OCI-LY7 (cell line): Measurements from ENCODE around the gene CTNNBL1. TPM values are rescaled to one million over a fixed set of nuclear protein-coding genes. Genes with fewer than 3 reads are reported as not detected.
A peak's percentile ranks its signal among the peaks of the same experiment; 100 is the strongest.

Experiments used
- BruUV-seq: library from RNA; stranded (reverse); fragments of 400-500 nt; replicated peaks from 2 replicates; lab custom pipeline; 2021; lab: Mats Ljungman, UMichigan
- CTCF ChIA-PET: fragments of 300-600 bp; sonication (Branson Sonifier 250); formaldehyde crosslinking; loops from one replicate; lab custom pipeline; 2022; ENCODE audit warnings: antibody characterized with exemption; ENCODE audit not compliant: unreplicated experiment; lab: Charles Lee
- POLR2A ChIA-PET: fragments of 300-600 bp; sonication (Branson Sonifier 250); formaldehyde crosslinking; loops from one replicate; lab custom pipeline; 2022; ENCODE audit warnings: antibody characterized with exemption; lab: Charles Lee
- DNase-seq: peaks from one replicate; pipeline ENCODE4 v3.0.0-alpha.2; 2015; ENCODE audit warnings: low spot score
- H2AFZ ChIP-seq: fragments of 200-600 bp; sonication (generic), shearing (Covaris generic); 2 replicates; pipeline ENCODE4 v1.6.1; 2014; ENCODE audit warnings: mild to moderate bottlenecking, antibody characterized with exemption, low read length, moderate library complexity
- H3K27ac ChIP-seq: fragments of 200-600 bp; sonication (generic); 2 replicates; pipeline ENCODE4 v1.5.1; 2014; ENCODE audit warnings: mixed run types, low read depth, mild to moderate bottlenecking, moderate library complexity, low read length, inconsistent platforms; ENCODE audit not compliant: poor library complexity, severe bottlenecking
- H3K36me3 ChIP-seq: fragments of 200-600 bp; sonication (generic); 2 replicates; pipeline ENCODE4 v1.6.1; 2014; ENCODE audit warnings: mild to moderate bottlenecking, antibody characterized with exemption, low read length, moderate library complexity, mixed read lengths; ENCODE audit not compliant: insufficient read depth
- H3K4me1 ChIP-seq: fragments of 200-600 bp; sonication (generic); 2 replicates; pipeline ENCODE4 v1.5.1; 2014; ENCODE audit warnings: mild to moderate bottlenecking, low read length; ENCODE audit not compliant: insufficient read depth, poor library complexity, severe bottlenecking
- H3K4me2 ChIP-seq: fragments of 200-600 bp; sonication (generic); 2 replicates; pipeline ENCODE4 v1.6.1; 2014; ENCODE audit warnings: mild to moderate bottlenecking, low read length
- H3K4me3 ChIP-seq: fragments of 200-600 bp; sonication (generic); 2 replicates; pipeline ENCODE4 v1.5.1; 2014; ENCODE audit warnings: mild to moderate bottlenecking, low read depth, low read length; ENCODE audit not compliant: poor library complexity, severe bottlenecking
- H3K79me2 ChIP-seq: fragments of 200-600 bp; sonication (generic); 2 replicates; pipeline ENCODE4 v1.6.1; 2016; ENCODE audit warnings: low read depth, mild to moderate bottlenecking, low read length, moderate library complexity, mixed read lengths; ENCODE audit not compliant: insufficient read depth
- H3K9me2 ChIP-seq: fragments of 200-600 bp; sonication (generic); 2 replicates; pipeline ENCODE4 v1.6.1; 2016; ENCODE audit warnings: mild to moderate bottlenecking, low read length, mixed read lengths; ENCODE audit not compliant: insufficient read depth
- H3K9me3 ChIP-seq: fragments of 200-600 bp; sonication (generic); 2 replicates; pipeline ENCODE4 v1.6.1; 2014; ENCODE audit warnings: mild to moderate bottlenecking, mixed run types, low read length, mixed read lengths
- H4K20me1 ChIP-seq: fragments of 200-600 bp; sonication (generic); 2 replicates; pipeline ENCODE4 v1.6.1; 2014; ENCODE audit warnings: mild to moderate bottlenecking, antibody characterized with exemption, low read length, moderate library complexity, mixed read lengths; ENCODE audit not compliant: insufficient read depth
- CTCF ChIP-seq: fragments of 200-600 bp; sonication (generic); conservative IDR thresholded peaks from 2 replicates; pipeline ENCODE4 v1.5.1; 2014; ENCODE audit warnings: mild to moderate bottlenecking, antibody characterized with exemption, low read length, moderate library complexity, mixed read lengths
- EZH2phosphoT487 ChIP-seq: fragments of 200-600 bp; sonication (generic); IDR thresholded peaks from 2 replicates; pipeline ENCODE4 v1.6.1; 2018; ENCODE audit warnings: low read depth, borderline replicate concordance, mild to moderate bottlenecking, mixed run types, antibody characterized with exemption, low read length, moderate library complexity, mixed read lengths
- intact Hi-C: fragments of 100-400 bp; cut with micrococcal nuclease; formaldehyde crosslinking; loops from one replicate; pipeline ENCODE4 v1.10.0; 2022; ENCODE audit not compliant: unreplicated experiment
- total RNA-seq, 2 experiments: library from RNA; depleted of rRNA in 1 of 2; stranded (reverse); fragments of >200 nt in 1 of 2; shearing (Covaris generic) in 1 of 2; gene quantifications; 2 replicates each; pipeline ENCODE4 v1.2.3, GENCODE V29; 2014 to 2022

Gene CTNNBL1
- total RNA-seq, 2 experiments from 2014 or later = 38.0 to 90.0 TPM

GRCh38 chr20:37693242-37693634 is 592 bp upstream of the CTNNBL1 start:
- Histone ChIP-seq H3K4me2 (peak overlapping the region; percentile 59), H4K20me1 (no peaks in the 10 kb centered on the region), H3K36me3 (peaks cover 6% of the 10 kb centered on the region; the same call in 1 of the 2 replicates), H3K79me2 (peaks cover 30% of the 10 kb centered on the region), H3K27ac (no peak overlapping the region), H3K9me3 (no peaks in the 10 kb centered on the region), H3K9me2 (no peaks in the 10 kb centered on the region), H3K4me3 (peak overlapping the region; percentile 77), H3K4me1 (peaks cover 15% of the 10 kb centered on the region), H2AFZ (peak overlapping the region; percentile 89)
- DNase-seq = no peak
- BruUV-seq = no TSS peak
- CTCF ChIA-PET = no interaction called here
- TF ChIP-seq EZH2phosphoT487 (no peak), CTCF (no peak)
- POLR2A ChIA-PET = no interaction called here
- intact Hi-C loops = no loop called here

GRCh38 chr20:37695684-37696342 is 2.0 kb downstream of the CTNNBL1 start:
- no peak overlapping the region for H3K27ac ChIP-seq
- no peaks in the 10 kb centered on the region for H3K9me3 ChIP-seq
- H3K36me3 ChIP-seq = peaks cover 9% of the 10 kb centered on the region; the same call in 1 of the 2 replicates
- ChIA-PET CTCF (no interaction called here), POLR2A (interaction anchor here (1.0 kb wide), 1 partner anchor 39 kb away, joined by 3 read pairs; no protein-coding TSS in a partner anchor)
- H3K4me1 ChIP-seq = peaks cover 15% of the 10 kb centered on the region
- peak overlapping the region; percentile 10 for H3K4me3 ChIP-seq
- peaks cover 11% of the 10 kb centered on the region; the same call in 1 of the 2 replicates for H4K20me1 ChIP-seq
- H3K9me2 ChIP-seq = no peaks in the 10 kb centered on the region
- intact Hi-C loops = no loop called here
- peak overlapping the region; percentile 96 for H3K4me2 ChIP-seq
- H3K79me2 ChIP-seq = peaks cover 40% of the 10 kb centered on the region
- no peak for DNase-seq
- H2AFZ ChIP-seq = no peak overlapping the region
- TSS peak; percentile 60 for BruUV-seq
- TF ChIP-seq EZH2phosphoT487 (no peak), CTCF (no peak)

- Histone ChIP-seq H3K36me3 (peaks cover 9% of the 10 kb centered on the region; the same call in 1 of the 2 replicates), H3K9me3 (no peaks in the 10 kb centered on the region), H3K4me1 (peaks cover 15% of the 10 kb centered on the region), H3K4me3 (no peak overlapping the region), H2AFZ (no peak overlapping the region), H3K9me2 (no peaks in the 10 kb centered on the region), H3K4me2 (0 out of 2 replicates have a peak overlapping the region, but pooled peaks have one; percentile 10), H3K79me2 (peaks cover 43% of the 10 kb centered on the region), H4K20me1 (peaks cover 11% of the 10 kb centered on the region; the same call in 1 of the 2 replicates), H3K27ac (no peak overlapping the region)
- DNase-seq = peak; percentile 62
- CTCF ChIA-PET = no interaction called here
- intact Hi-C loops = no loop called here
- BruUV-seq = no TSS peak
- POLR2A ChIA-PET = interaction anchor here (0.9 kb wide), 1 partner anchor 14 kb away, joined by 3 read pairs; no protein-coding TSS in a partner anchor
- TF ChIP-seq EZH2phosphoT487 (no peak), CTCF (no peak)
These were observed 3.5 kb downstream of the CTNNBL1 start for GRCh38 chr20:37697314-37697713.
